GM21367 (cell line): ENCODE results near the gene NPHP4.

Experiments
- ATAC-seq: cut with Tn5 transposase; IDR thresholded peaks from one replicate; pipeline ENCODE4 v1.9.1; 2021; ENCODE audit not compliant: unreplicated experiment

Gene NPHP4

GRCh38 chr1:5883129-5884048 is 108.8 kb downstream of the NPHP4 start:
- ATAC-seq: no peak

GRCh38 chr1:5882367-5883128 is 109.7 kb downstream of the NPHP4 start:
- no peak for ATAC-seq

- no peak for ATAC-seq
These were observed 110.6 kb downstream of the NPHP4 start for GRCh38 chr1:5881526-5882222.

- ATAC-seq: no peak
These were observed 111.4 kb downstream of the NPHP4 start for GRCh38 chr1:5880630-5881405.

GRCh38 chr1:5879421-5879820 is 112.8 kb downstream of the NPHP4 start:
- no peak for ATAC-seq

- no peak for ATAC-seq
These were observed 113.3 kb downstream of the NPHP4 start for GRCh38 chr1:5878971-5879370.

- no peak for ATAC-seq
These were observed 114.3 kb downstream of the NPHP4 start for GRCh38 chr1:5877683-5878530.

GRCh38 chr1:5877001-5877400 is 115.2 kb downstream of the NPHP4 start:
- ATAC-seq: no peak

- no peak for ATAC-seq
These were observed 116.1 kb downstream of the NPHP4 start for GRCh38 chr1:5876094-5876650.

GRCh38 chr1:5875345-5875910 is 116.8 kb downstream of the NPHP4 start:
- ATAC-seq: no peak

GRCh38 chr1:5874416-5875110 is 117.7 kb downstream of the NPHP4 start:
- no peak for ATAC-seq

- ATAC-seq: no peak
These were observed 118.7 kb downstream of the NPHP4 start for GRCh38 chr1:5873556-5873955.

GRCh38 chr1:5872886-5873285 is 119.3 kb downstream of the NPHP4 start:
- no peak for ATAC-seq

- ATAC-seq: no peak
These were observed 123.2 kb downstream of the NPHP4 start for GRCh38 chr1:5868931-5869500.

GRCh38 chr1:5865774-5866173 is 126.5 kb downstream of the NPHP4 start:
- ATAC-seq: no peak

- ATAC-seq: no peak
These were observed 127.2 kb downstream of the NPHP4 start for GRCh38 chr1:5865056-5865455.

GRCh38 chr1:5864256-5864655 is 128.0 kb downstream of the NPHP4 start:
- ATAC-seq: no peak

- no peak for ATAC-seq
These were observed 129.0 kb downstream of the NPHP4 start for GRCh38 chr1:5863238-5863637.
